HG03378 (cell line): ENCODE data around the gene MMADHC.
"Not testable (repeated sequence)": the region's sequence is repeated elsewhere in the genome, so short reads cannot be mapped to it uniquely, and the experiment has no call there.

Experiments used
- ATAC-seq: cut with Tn5 transposase; IDR thresholded peaks from one replicate; pipeline ENCODE4 v1.9.1; 2021; ENCODE audit warnings: mild to moderate bottlenecking, moderate library complexity; ENCODE audit not compliant: unreplicated experiment

Gene MMADHC

DNA sequence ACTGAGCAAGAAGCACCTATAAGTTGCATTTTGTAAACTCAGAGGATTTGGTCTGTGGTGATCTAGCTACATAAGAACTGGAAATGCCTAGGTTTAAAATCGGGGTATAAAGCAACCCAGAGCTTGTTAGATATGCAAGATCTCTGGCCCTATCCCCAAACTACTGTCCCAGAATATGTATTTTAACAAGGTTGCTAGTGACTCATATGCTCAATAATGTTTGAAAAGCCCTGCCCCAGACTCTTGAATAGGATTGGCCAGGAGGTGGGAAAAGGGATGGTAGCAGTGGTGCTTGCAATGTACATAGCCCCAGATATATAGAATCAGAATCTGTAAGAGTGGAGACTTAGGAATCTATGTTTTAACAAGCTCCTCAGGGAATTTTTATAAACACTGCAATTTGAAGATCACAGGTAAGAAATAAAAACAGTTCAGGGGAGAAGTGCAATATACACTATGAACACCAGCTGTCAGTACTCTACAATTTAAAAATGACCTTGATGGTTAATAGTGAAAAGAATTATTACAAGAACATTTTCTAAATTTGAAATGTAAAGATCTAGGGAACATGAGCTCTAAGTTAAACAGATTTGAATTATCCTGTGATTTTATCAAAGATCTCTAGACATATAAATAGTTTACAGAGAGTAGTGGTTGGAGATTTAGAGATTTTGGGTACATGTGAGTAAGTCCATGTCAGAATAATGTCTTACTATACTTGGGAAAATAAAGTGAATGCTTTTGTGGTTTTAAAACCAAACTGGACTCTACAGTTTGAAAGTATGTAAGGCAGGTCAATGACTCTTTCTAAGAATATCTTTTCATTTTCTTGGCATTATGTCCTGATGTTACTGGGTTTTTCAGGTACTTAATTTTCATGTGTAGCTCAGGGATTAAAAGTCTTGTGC is 7.7 kb upstream of the MMADHC start:
- no peak for ATAC-seq

DNA sequence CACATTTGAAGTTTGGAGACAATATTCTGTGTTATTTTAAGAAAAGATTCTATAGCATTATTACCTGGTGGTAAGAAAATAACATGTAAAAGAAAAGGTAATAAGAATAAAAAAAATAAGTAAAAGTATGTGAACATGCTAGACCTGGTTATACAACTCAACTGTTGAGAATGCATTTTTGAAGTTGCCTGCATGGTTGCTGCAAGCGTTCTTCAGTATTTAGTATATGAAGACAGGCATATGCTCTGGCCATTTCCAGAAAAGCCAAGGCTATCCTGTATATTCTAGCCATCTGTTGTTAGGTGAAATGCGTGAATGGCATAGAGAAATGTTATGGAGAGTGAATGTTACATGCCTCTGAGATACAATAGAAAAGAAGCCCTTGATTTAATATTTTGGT is 6.8 kb upstream of the MMADHC start:
- no peak for ATAC-seq

DNA sequence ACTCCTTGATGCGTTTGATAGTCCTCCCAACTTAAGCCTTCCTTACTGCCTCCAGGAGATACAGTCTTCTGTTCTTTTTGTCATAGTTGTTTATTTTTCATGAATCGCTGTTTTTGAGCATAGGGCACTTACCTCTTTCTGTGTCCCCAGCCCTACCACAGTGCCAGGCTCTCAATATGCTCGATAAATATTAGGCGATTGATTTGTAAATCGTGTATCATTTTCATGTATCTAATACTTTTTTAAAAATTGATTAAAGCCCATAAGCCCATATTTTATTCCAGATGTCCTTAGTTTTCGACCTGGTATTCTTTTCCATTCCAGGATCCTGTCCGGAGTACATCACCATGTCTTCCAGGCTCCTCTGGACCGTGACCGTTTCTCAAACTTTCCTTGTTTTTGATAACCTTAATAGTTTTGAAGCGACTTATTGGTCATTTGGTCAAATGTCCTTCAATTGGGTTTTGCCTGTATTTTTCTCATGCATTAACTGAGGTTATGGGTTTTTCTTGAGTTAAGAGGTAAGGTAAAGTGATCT is 444 bp upstream of the MMADHC start:
- ATAC-seq = peak; percentile 27

DNA sequence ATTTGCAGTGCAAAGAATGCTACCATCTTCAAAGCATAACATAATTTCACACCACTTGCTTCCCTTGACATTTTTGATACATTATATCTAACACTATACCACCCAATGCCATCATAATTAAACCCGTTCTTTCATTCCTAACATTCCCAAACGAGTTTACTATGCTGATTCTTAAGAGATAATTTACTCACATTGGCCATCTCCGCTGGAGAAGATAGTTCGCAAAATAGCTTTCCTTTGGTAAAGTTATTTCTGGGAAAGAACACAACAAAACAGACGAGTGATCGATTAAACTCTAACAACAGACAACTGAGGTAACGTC is 716 bp downstream of the MMADHC start:
- no peak for ATAC-seq

DNA sequence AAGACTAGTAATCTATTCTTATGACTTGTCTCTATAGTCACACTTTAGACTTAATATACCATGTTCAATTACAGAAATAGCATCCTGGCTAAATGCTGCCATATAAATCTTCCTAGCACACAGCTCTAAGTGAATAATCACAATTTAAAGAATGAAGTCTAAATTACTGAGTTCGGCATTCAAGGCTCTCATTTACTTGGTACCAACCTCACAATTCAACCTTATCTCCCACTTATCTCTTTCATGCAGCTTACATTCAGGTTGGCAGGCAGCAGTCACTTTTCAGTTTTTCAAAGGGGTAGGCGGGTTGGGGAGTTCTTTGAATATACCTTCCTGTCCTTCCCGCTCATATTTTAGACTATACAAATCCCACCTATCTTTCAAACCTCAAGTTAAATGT is 1.5 kb downstream of the MMADHC start:
- no peak for ATAC-seq

DNA sequence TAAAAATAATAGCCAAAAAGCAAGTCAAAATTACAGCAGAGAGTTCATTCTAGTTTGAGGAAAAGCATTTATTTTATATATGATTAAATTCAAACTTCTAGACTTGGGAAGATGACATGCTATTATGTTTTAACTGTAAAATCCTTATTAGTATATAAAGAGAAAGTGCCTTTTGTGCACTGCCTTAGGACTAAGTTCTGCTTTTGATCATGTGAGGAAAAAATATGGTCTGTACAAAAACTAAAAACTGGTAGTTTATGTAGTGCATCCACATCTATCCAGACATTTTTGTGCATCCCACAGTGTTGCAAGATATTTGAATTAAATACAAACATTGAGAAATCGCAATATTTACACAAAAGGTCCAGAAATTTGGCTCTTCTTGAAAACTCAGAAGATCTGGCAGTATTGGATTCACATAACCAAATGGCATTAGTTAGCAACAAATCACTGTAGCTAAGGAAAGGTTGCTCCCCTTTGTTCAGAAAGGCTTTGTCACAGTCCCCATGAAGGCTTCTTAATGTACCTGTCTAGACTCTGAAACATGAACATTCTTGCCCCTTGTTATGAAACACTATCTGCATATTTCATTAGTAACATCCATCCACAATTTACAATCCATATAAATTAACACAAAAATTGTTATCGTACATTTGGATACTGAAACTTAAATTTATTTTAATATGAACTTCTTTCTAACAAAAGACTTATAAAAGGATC is 2.2 kb downstream of the MMADHC start:
- no peak for ATAC-seq

DNA sequence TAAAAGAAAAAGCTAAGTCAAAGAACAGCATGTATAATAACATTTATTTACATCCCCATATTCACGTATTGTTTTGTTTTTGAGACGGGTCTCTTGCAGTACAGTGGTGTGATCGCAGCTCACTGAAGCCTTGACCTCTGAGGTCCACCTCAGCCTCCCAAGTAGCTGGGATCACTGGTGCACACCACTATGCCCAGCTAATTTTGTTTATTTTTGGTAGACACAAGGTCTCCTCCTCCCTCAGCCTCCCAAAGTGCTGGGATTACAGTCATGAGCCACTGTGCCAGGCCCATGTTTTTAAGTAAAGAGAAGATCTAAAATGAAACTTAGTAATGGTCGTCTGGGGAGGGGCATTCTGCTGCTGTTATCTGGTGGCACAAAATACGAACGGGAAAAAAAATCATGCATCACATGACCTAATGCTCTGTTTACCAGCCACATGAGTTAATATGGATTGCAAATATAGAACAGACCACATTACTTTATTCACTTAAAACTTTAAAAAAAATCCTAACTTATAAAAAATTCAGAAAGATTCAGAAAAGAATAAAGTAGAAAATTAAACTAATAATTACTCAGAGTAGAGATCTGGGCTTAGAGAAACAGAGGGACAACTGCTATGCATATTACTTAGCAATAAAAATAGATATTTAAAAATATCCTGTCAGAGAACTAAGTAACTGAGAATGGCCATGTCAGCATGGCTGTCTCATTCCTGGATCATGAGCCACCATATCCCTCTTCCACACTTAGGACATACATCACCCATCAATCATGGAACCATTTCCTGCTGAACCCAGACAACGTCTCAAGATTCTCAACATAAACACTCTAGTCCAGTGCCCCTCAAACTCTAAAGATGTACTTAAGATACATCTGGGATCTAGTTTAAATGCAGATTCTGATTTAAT is 7.3 kb downstream of the MMADHC start:
- no peak for ATAC-seq

DNA sequence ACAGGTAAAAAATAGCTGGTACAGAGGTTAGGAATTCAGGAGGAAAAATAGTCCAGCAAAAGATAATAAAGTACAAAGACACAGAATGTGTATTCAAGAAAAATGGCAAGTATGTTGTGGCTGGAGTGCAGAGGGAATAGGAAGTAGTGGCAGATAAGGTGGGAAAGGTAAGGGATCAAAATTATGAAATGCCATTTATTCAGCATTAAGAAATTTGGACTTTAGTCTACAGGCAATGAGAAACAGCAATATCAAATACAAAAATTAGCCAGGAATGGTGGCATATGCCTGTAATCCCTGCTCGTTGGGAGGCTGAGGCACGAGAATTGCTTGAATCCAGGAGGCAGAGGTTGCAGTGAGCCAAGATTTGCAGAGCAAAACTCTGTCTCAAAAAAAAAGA is 10.3 kb downstream of the MMADHC start:
- ATAC-seq = no peak

DNA sequence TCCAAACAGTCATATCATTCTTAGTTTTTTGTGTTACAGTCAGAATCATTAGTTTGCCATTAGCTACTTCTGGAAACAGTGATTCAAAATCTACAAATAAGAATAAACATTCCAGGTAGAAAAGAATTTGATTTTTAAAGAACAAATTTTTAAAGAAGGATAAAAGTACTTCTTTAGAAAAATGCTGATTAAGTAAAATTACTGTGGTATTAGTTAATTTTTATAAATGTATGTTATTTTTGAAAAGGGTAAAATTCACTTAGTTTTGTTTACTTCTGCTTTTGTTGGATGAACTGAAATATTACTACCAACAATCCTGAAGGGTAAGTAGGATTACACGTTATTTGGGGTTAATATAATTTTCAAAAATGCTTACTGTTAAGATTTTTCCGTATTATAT is 11.8 kb downstream of the MMADHC start:
- no peak for ATAC-seq

DNA sequence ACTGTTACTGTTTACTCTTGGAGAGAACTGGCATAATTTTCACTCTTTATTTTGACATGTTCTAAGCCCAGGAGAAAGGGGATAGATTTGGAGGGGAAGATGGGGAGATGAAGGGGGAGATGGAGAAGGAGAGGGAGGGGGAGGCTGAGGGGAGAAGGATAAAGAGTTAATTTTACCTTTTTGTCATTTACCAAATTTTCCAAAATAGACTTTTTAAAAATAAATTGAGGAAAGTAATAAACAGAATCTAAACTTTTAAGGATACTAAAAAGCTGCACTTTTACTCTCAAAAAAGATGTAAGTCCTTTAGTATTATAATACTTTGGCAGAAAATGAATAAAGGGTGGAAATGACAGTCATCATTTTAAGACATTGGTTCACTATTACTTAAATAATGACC is 12.3 kb downstream of the MMADHC start:
- ATAC-seq = no peak

DNA sequence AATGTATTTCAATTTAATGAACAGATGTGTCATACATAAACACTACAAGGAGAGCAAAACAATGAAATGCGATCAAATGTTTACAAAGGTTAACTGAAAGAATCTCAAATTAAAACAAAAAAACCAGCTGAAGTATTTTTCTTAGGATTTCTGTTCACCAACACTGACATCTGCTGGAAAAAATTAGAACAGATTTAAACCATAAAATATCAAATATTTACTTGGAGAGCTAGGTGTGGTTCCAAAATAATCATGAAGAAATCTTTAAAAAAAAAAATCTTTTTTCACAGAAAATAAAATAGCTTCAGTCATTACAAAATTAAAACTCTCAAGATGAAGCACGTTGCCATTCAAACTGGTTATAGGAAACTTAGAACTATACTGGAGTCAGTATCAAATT is 13.8 kb downstream of the MMADHC start:
- ATAC-seq = no peak

DNA sequence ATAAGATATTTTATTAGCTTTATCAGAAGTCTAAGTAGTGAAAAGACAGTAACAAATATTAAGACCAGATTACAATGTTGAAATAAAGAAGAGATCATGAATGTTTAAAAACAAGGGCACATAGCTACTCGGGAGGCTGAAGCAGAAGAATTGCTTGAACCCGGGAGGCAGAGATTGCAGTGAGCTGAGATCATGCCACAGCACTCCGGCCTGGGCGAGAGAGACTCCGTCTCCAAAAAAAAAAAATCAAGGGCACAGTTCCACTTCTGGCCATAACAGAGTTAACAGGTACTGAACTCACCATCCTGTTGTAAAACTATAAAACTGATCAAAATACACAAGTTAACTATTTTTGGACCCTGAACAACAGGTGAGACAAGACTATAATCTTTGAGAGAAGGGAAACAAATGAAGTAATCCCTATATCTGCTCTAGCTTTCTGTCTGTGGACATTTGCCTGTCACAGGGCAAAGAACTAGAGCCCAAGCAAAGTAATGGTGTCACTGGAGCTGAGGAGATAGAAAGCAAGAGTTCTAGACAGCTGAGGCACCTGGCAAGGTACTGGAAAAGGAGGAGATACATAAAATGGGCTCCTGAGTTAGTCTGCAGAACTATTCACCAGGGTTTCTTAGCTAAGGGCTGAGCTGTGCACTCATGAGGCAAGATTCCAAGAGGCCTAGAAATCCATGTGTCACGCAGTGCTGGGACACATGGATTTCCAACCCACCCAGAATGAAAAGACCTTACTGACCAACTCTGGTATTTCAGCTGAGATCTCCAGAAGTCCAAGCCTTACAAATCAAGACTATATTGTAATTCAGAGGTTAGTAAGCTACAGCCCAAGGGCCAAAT is 15.2 kb downstream of the MMADHC start:
- no peak for ATAC-seq

DNA sequence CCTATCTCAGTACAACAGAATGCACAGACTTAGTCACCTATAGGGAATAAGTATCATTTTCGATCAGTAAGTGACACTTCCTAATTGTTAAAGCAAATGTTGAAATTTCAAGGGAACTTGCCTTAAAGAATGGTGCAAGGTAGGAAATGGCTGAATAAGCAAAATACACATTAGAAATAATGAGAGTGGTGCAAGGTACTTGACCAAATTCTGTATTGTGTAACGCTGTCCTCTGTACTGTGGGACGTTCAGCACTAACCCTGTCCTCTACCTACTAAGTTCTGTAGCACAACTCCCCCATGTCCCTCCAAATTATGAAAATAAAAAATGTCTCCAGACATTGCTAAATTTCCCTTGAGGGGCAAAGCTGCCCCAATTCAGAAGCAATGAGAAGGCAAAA is 19.4 kb downstream of the MMADHC start:
- no peak for ATAC-seq

DNA sequence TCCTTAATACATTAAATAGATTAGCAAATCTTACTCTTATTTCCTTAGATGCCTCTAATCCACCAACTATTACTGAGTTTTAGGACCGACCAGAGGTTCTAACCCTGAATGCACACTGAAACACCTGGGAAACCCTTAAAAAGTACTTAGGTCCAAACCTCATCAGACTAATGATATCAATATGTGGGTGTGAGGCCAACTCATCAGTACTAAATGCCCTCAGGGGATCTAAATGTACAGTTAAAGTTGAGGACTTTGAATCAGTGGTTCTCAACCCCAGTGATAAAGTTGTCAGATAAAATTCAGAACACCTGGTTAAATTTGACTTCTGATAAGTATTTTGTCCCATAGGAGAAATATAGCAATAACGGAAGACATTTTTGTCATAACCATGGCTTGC is 20.9 kb downstream of the MMADHC start:
- ATAC-seq = no peak

DNA sequence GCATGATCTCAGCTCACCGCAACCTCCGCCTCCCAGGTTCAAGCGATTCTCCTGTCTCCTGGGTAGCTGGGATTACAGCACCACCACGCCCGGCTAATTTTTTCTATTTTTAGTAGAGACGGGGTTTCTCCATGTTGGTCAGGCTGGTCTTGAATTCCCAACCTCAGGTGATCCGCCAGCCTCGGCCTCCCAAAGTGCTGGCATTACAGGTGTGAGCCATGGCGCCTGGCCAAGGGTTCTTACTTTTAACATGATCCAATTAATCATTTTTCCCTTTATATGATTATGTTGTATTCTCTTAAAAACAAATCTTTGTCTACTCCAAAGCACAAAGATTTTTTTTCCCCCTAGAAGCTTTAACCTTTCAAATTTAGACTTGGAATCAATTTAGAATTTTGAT is 21.9 kb downstream of the MMADHC start:
- not testable (repeated sequence) for ATAC-seq

DNA sequence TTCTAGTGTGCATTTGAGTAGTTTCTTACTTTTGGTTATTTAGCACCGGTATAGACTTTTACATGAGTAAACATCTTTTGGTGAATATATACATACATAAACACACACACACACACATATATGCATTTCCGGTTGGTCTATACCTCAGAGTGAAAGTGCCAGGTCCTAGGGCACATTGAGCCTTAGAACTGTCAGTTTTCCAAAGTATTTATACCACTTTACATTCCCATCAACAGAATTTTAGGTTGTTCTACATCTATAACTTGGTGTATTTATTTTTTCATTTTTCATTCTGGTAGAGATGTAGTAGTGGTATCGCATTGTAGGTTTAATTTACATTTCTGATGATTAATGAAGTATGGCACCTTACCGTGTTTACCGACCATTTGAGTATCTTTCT is 22.6 kb downstream of the MMADHC start:
- no peak for ATAC-seq

DNA sequence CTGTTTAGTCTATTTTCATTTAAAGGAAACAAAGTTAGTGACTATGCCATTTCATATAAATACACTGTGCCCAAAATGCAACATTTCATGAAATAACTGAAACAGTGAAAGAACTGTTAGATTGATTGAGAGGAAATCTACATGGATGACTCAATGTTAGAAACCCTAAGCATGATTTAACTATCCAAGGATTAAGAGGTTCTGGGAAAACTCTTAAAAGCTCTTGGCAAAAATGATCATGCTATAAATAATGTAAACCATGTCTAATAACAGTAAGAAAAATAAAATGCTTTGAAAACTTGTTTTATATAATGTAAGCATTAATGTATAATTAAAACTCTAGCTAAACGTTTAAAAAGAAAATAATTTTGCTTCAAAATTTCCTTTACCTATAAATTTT is 23.5 kb downstream of the MMADHC start:
- ATAC-seq = no peak

DNA sequence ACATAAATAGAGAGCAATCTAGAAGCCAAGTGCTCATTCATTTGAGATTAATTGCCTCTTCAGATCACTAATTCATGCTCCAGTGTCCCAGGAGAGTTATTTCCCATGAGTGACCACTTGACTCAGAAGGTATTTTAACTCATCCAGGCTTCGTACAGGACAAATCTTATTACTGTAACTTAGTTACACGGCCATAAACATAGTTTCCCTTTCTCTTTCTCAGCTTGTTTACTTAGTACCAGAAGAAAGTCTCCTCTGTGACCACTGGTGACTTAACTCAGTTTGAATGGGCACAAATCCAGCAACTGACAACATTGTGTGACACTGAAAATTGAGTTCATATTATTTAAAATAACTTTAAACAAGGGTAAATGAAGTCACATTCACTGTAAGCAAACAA is 25.3 kb downstream of the MMADHC start:
- peak; percentile 84 for ATAC-seq

DNA sequence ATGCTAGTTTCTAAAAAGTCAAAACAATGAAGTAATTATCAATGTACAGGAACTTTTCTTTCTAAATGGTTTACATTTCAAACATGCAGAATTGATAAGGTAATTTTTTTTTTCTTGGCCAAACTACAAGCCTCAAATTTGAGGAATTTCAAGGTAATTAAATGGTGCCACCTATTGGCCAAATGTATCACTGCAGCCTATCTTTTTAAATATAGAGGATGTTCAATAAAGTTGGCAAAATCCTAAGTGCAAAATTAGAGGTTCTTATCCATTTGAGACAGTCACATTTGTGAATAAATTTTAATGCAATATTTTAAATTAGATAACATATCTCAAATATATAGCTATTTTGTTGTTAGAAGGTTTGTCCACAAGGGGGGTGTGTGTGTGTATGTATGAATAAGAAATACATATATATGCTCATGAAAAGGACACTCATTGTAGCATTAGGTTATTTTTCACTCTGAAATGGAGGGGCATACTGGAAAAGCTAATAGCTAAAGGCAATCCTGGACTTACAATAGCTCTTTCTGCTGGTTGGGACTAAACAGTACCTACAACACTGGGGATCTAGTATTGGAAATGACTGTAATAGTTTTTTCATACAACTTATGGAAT is 26.2 kb downstream of the MMADHC start:
- ATAC-seq = no peak
